ENCODE measurements around the gene MAST1. TPM values are rescaled to one million over a fixed set of nuclear protein-coding genes. Genes with fewer than 3 reads are reported as not detected.

The MAST1 gene
- total RNA-seq, 2 experiments from 2014 or later, result 0.22 to 0.60 TPM

- Mint-ChIP-seq H3K4me1 (ENCODE audit: low read depth) (peaks cover 27% of the 10 kb centered on the region), H3K36me3 (ENCODE audit: low read depth) (peaks cover 13% of the 10 kb centered on the region), H3K27me3 (no peaks in the 10 kb centered on the region), H3K27ac (peak overlapping the region; percentile 86), H3K9me3 (no peaks in the 10 kb centered on the region), H3K4me3 (peak overlapping the region; percentile 89)
- ATAC-seq (ENCODE audit: poor library complexity), result no peak
- Histone ChIP-seq H3K4me1 (ENCODE audit: insufficient read depth, low read length) (peaks cover 52% of the 10 kb centered on the region), H3K36me3 (ENCODE audit: insufficient read depth, low read length) (peaks cover 10% of the 10 kb centered on the region), H3K27ac (ENCODE audit: low read depth in 1 of 2, low read length in 2 of 2) (no peak overlapping the region), H3K4me3 (ENCODE audit: low read length) (no peak overlapping the region), H3K9me3 (ENCODE audit: control insufficient read depth in 1 of 2, insufficient read depth in 1 of 2, low read length in 2 of 2) (peaks cover 10 to 26% of the 10 kb centered on the region in 2 experiments), H3K27me3 (ENCODE audit: control insufficient read depth in 1 of 2, insufficient read depth in 2 of 2, low read length in 2 of 2) (no peaks in the 10 kb centered on the region)
- no peak for TF ChIP-seq CTCF (IDR thresholded peaks at IDR 0.05)
- no peak for DNase-seq
- intact Hi-C loops (cut with DNase I, micrococcal nuclease), result no loop called here
- ChIA-PET POLR2A (interaction anchor here (0.9 to 1.4 kb wide), 3 partner anchors 36 to 83 kb away, joined by 3 to 4 read pairs (median 4); partner anchors contain the start of genes FARSA and SYCE2), CTCF (interaction anchor here (0.8 to 2.8 kb wide), 3 partner anchors 48 to 83 kb away, joined by 3 to 14 read pairs (median 3); no protein-coding TSS in a partner anchor)
These were observed 44.3 kb downstream of the MAST1 start for GRCh38 chr19:12882589-12882988.

- DNase-seq (no peak), ATAC-seq (ENCODE audit: poor library complexity) (no peak)
- H3K4me1 ChIP-seq (ENCODE audit: insufficient read depth, low read length), result peaks cover 52% of the 10 kb centered on the region
- no peaks in the 10 kb centered on the region for H3K36me3 ChIP-seq (ENCODE audit: insufficient read depth, low read length)
- intact Hi-C loops (cut with DNase I, micrococcal nuclease), result no loop called here
- peak overlapping the region; percentile 49 for H3K27ac Mint-ChIP-seq
- H3K27me3 Mint-ChIP-seq, result no peaks in the 10 kb centered on the region
- H3K4me3 ChIP-seq (ENCODE audit: low read length), result no peak overlapping the region
- H3K9me3 Mint-ChIP-seq, result no peaks in the 10 kb centered on the region
- TF ChIP-seq CTCF (IDR thresholded peaks at IDR 0.05), result no peak
- H3K4me3 Mint-ChIP-seq, result peak overlapping the region; percentile 87
- peaks cover 10 to 26% of the 10 kb centered on the region in 2 experiments for H3K9me3 ChIP-seq (ENCODE audit: control insufficient read depth in 1 of 2, insufficient read depth in 1 of 2, low read length in 2 of 2)
- H3K27ac ChIP-seq (ENCODE audit: low read depth in 1 of 2, low read length in 2 of 2), result no peak overlapping the region
- peaks cover 30% of the 10 kb centered on the region for H3K4me1 Mint-ChIP-seq (ENCODE audit: low read depth)
- POLR2A ChIA-PET, result interaction anchor here (1.4 to 2.4 kb wide), 4 partner anchors 11 to 88 kb away, joined by 3 to 17 read pairs (median 8); partner anchors contain the start of gene FARSA
- H3K36me3 Mint-ChIP-seq (ENCODE audit: low read depth), result no peaks in the 10 kb centered on the region
- CTCF ChIA-PET, result interaction anchor here (2.8 kb wide), 1 partner anchor 81 kb away, joined by 14 read pairs; no protein-coding TSS in a partner anchor
- no peaks in the 10 kb centered on the region for H3K27me3 ChIP-seq (ENCODE audit: control insufficient read depth in 1 of 2, insufficient read depth in 2 of 2, low read length in 2 of 2)
These were observed 45.9 kb downstream of the MAST1 start for GRCh38 chr19:12884202-12884601.

DNA sequence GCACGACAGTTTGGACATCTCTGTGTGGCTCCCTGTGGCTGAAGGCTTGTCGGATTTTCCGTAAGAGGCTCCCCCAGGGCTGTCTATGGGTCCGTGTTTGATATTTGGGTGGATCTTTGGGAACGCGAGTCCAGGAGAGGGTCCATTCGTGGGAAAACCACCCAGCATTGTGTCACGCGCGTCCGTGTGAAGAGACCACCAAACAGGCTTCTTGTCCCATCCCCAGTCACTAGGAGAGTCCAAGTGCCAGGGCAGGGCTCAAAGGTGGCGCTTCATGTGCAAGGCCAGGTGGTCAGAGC, 46.3 kb downstream of the MAST1 start:
- no peak for TF ChIP-seq CTCF (IDR thresholded peaks at IDR 0.05)
- intact Hi-C loops (cut with DNase I, micrococcal nuclease), result no loop called here
- H3K36me3 Mint-ChIP-seq (ENCODE audit: low read depth), result no peaks in the 10 kb centered on the region
- peak overlapping the region; percentile 81 for H3K27ac Mint-ChIP-seq
- H3K27me3 Mint-ChIP-seq, result no peaks in the 10 kb centered on the region
- peaks cover 50% of the 10 kb centered on the region for H3K4me1 ChIP-seq (ENCODE audit: insufficient read depth, low read length)
- peaks cover 31% of the 10 kb centered on the region for H3K4me1 Mint-ChIP-seq (ENCODE audit: low read depth)
- peak overlapping the region; percentile 87 for H3K4me3 Mint-ChIP-seq
- H3K27me3 ChIP-seq (ENCODE audit: control insufficient read depth in 1 of 2, insufficient read depth in 2 of 2, low read length in 2 of 2), result no peaks in the 10 kb centered on the region
- no peaks in the 10 kb centered on the region for H3K36me3 ChIP-seq (ENCODE audit: insufficient read depth, low read length)
- no peaks in the 10 kb centered on the region for H3K9me3 Mint-ChIP-seq
- DNase-seq, result no peak
- H3K27ac ChIP-seq (ENCODE audit: low read depth in 1 of 2, low read length in 2 of 2), result no peak overlapping the region
- CTCF ChIA-PET, result interaction anchor here (0.6 to 1.7 kb wide), 8 partner anchors 13 to 1695 kb away, joined by 3 to 17 read pairs (median 5); partner anchors contain the start of genes CALR and FARSA
- peak overlapping the region; percentile 65 for H3K4me3 ChIP-seq (ENCODE audit: low read length)
- POLR2A ChIA-PET, result interaction anchor here (0.6 to 2.4 kb wide), 13 partner anchors 11 to 268 kb away, joined by 3 to 17 read pairs (median 4); partner anchors contain the start of genes FARSA, GADD45GIP1, JUNB and SYCE2
- H3K9me3 ChIP-seq (ENCODE audit: control insufficient read depth in 1 of 2, insufficient read depth in 1 of 2, low read length in 2 of 2), result peaks cover 10 to 26% of the 10 kb centered on the region in 2 experiments
- no peak for ATAC-seq (ENCODE audit: poor library complexity)
